ENCODE data around the gene ENTREP3. TPM values are rescaled to one million over a fixed set of nuclear protein-coding genes. Genes with fewer than 3 reads are reported as not detected.

Gene ENTREP3, protein sequence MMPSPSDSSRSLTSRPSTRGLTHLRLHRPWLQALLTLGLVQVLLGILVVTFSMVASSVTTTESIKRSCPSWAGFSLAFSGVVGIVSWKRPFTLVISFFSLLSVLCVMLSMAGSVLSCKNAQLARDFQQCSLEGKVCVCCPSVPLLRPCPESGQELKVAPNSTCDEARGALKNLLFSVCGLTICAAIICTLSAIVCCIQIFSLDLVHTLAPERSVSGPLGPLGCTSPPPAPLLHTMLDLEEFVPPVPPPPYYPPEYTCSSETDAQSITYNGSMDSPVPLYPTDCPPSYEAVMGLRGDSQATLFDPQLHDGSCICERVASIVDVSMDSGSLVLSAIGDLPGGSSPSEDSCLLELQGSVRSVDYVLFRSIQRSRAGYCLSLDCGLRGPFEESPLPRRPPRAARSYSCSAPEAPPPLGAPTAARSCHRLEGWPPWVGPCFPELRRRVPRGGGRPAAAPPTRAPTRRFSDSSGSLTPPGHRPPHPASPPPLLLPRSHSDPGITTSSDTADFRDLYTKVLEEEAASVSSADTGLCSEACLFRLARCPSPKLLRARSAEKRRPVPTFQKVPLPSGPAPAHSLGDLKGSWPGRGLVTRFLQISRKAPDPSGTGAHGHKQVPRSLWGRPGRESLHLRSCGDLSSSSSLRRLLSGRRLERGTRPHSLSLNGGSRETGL
- total RNA-seq (ENCODE audit: low replicate concordance), result 37.4 and 55.7 TPM in 2 replicates
- long read RNA-seq, result 0 reads

DNA sequence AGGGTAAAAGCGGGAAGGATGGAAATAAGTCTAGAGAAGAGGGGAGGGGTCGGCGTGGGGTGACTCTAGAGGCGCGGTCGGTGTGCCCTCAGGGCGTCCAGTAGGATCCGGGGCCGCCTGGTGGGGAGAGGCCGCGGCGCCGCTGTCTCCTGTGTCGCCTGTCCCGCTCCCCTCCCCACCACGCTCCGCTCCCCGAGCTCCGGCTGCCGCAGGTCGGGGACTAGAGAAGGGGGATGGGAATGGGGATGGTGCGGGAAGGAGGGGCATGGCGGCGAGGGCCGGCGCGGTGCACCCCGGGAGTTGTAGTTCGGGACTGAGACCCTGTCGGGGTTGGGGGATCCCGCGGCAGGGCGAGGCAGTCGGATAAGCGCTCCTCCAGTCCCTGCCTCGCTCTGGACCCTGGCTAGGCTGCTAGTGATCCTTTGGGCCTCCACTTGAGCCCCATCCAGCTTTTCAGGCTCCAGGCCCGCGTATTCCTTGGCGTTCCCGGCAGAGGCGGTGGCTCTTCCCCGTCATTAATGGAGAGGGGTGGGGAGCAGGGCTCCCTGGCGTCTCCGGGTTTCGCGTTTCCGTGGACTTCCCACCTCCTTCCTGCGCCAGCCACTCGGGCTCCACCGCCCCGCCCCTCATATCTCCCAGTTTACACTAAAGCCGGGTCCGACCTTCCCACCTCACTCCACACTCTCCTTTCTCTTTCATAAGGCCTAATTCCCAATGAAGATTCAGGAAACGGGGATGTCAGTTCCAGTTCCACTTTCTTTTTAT, at the start of gene ENTREP3:
Gene ENTREP3, minus strand, starts transcription at position 241 of the 765 bp plus-strand sequence. CDS start 606 bp downstream, outside the sequence.
- peak within 1 kb of the TSS; percentile 91 for H3K4me3 Mint-ChIP-seq
- peaks cover 33% of the 10 kb centered on the region for H3K4me1 Mint-ChIP-seq (ENCODE audit: unreplicated experiment)
- no peaks in the 10 kb centered on the region for H3K27me3 Mint-ChIP-seq
- H3K36me3 Mint-ChIP-seq, result peaks cover 15% of the 10 kb centered on the region
- TF ChIP-seq, protein P1, sequence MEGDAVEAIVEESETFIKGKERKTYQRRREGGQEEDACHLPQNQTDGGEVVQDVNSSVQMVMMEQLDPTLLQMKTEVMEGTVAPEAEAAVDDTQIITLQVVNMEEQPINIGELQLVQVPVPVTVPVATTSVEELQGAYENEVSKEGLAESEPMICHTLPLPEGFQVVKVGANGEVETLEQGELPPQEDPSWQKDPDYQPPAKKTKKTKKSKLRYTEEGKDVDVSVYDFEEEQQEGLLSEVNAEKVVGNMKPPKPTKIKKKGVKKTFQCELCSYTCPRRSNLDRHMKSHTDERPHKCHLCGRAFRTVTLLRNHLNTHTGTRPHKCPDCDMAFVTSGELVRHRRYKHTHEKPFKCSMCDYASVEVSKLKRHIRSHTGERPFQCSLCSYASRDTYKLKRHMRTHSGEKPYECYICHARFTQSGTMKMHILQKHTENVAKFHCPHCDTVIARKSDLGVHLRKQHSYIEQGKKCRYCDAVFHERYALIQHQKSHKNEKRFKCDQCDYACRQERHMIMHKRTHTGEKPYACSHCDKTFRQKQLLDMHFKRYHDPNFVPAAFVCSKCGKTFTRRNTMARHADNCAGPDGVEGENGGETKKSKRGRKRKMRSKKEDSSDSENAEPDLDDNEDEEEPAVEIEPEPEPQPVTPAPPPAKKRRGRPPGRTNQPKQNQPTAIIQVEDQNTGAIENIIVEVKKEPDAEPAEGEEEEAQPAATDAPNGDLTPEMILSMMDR (conservative IDR thresholded peaks at IDR 0.05), result peak; percentile 61
- peak within 1 kb of the TSS; percentile 87 for H3K27ac Mint-ChIP-seq
- DNase-seq (ENCODE audit: extremely low spot score, unreplicated experiment), result peak; percentile 91
- no peaks in the 10 kb centered on the region for H3K9me3 Mint-ChIP-seq

DNA sequence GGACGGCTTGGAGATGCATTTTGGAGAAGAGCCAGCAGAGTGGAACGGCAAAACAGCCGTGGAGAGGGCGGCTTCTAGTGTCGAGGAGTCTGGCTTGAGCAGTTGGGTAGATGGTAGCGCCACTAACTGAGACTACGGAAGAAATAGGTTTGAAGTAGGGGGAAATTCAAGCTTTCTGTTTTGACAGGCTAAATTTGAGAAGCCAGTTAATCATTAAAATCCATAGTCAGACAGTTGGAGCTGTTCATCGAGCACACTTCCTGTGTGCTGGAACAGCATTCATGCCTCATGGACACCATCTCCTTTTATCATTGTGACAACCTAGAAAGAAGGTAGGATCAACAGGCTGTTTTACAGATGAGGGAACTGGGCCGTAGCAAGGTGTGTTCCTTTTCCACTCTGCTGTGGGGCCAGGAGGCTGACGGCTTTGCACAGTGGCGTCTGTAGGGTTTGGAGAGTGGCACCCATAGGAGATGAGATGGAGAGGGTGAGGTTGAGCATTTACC, 49.3 kb upstream of the ENTREP3 start:
- peak overlapping the region; percentile 83 for H3K27ac Mint-ChIP-seq
- H3K4me1 Mint-ChIP-seq (ENCODE audit: unreplicated experiment), result peaks cover 5% of the 10 kb centered on the region
- DNase-seq (ENCODE audit: extremely low spot score, unreplicated experiment), result no peak
- TF ChIP-seq, protein P1 (conservative IDR thresholded peaks at IDR 0.05), result no peak
- H3K9me3 Mint-ChIP-seq, result no peaks in the 10 kb centered on the region
- no peaks in the 10 kb centered on the region for H3K27me3 Mint-ChIP-seq
- no peaks in the 10 kb centered on the region for H3K36me3 Mint-ChIP-seq
- H3K4me3 Mint-ChIP-seq, result peak overlapping the region; percentile 37

DNA sequence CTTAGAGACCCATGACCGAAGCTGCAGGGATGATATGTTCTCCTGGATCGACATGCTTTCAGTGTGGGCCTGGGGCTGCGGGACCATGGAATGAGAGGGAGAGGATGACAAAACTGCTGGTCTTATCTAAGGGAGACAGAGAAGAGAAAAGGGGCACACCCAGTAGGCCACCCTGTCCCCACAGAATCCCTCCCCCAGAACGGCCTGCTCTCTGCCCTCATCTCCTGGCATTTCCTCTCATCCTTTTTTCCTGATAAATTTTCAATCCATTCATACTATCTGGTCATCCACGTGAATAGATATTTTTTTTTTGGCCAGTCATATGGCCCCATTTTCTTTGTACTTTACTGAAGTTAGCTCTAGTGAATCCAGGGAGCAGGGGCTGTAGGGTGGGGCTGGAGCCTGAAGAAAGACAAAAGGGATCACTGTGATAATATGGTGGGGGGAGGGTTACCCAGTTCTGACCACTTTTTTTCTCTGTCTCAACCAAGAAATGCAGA, 46.1 kb upstream of the ENTREP3 start, which contains the start of gene PKLR:
Gene PKLR, minus strand, starts transcription at position 97 of the 500 bp plus-strand sequence. Its CDS starts 43 bp downstream, at position 54.
- DNase-seq (ENCODE audit: extremely low spot score, unreplicated experiment), result no peak
- TF ChIP-seq, protein P1 (conservative IDR thresholded peaks at IDR 0.05), result no peak
- Mint-ChIP-seq H3K27me3 (peaks cover 8% of the 10 kb centered on the region), H3K9me3 (no peaks in the 10 kb centered on the region), H3K4me3 (no peak within 1 kb of the TSS), H3K36me3 (no peaks in the 10 kb centered on the region), H3K27ac (peak within 1 kb of the TSS; percentile 29), H3K4me1 (ENCODE audit: unreplicated experiment) (no peaks in the 10 kb centered on the region)

DNA sequence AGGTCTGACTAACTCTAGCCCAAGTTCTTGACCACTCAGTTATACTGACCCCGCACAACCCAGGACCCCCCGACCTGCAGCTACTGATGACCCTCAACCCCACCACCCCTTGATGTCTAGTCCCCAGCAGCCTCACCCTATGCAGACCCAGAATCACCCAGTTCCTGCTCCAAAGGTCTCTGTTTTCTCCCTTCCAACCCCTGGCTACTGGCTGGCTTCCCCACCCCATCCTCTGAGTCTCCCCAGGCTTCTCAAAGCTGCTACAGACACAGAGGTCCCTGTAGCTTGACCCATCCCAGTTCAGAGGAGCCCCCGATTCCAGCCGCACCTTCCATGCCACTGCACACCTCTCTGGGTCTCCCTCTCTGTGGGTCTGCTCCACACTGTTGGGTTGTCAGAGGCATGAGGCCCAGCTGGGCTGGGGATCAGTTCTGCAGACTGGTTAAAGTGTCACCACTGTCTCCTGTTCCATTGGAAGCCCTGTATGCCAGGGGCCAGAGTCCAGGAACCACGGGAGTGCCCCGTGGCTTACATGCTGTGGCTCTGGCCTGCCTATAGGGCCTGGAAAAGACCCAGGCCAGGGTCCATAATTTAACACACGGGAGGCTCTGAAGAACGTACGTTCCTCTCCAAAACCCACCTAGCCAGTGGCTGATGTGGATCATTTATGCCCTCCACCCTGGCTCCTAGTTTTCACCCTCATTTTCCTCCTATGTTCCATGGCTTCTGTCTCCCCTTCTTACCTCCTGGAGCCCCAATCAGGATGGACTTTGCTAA, 45.5 kb upstream of the ENTREP3 start:
- TF ChIP-seq, protein P1 (conservative IDR thresholded peaks at IDR 0.05), result no peak
- no peaks in the 10 kb centered on the region for H3K4me1 Mint-ChIP-seq (ENCODE audit: unreplicated experiment)
- DNase-seq (ENCODE audit: extremely low spot score, unreplicated experiment), result no peak
- H3K36me3 Mint-ChIP-seq, result no peaks in the 10 kb centered on the region
- no peaks in the 10 kb centered on the region for H3K9me3 Mint-ChIP-seq
- no peak overlapping the region for H3K4me3 Mint-ChIP-seq
- peak overlapping the region; percentile 29 for H3K27ac Mint-ChIP-seq
- H3K27me3 Mint-ChIP-seq, result peaks cover 8% of the 10 kb centered on the region

All from type B pancreatic cell (in vitro differentiated cells).